Medulla oblongata (tissue), 1 donor: ENCODE measurements around the gene CIT.
"Not testable (repeated sequence)": the region's sequence is repeated elsewhere in the genome, so short reads cannot be mapped to it uniquely, and the experiment has no call there.

Source experiments
- DNase-seq: peaks from one replicate; pipeline ENCODE4 v3.0.0-alpha.2; 2015; ENCODE audit errors: extremely low spot score

CIT gene

GRCh38 chr12:119679081-119679480 is 198.0 kb downstream of the CIT start:
- DNase-seq, result no peak

GRCh38 chr12:119678459-119678858 is 198.7 kb downstream of the CIT start:
- no peak for DNase-seq

GRCh38 chr12:119676573-119676972 is 200.5 kb downstream of the CIT start:
- DNase-seq, result no peak

- no peak for DNase-seq
Measured at GRCh38 chr12:119676022-119676421, 201.1 kb downstream of the CIT start.

GRCh38 chr12:119674560-119674959 is 202.6 kb downstream of the CIT start:
- DNase-seq, result no peak

GRCh38 chr12:119673634-119674033 is 203.5 kb downstream of the CIT start:
- no peak for DNase-seq

- no peak for DNase-seq
Measured at GRCh38 chr12:119672194-119672593, 204.9 kb downstream of the CIT start.

GRCh38 chr12:119671070-119671469 is 206.1 kb downstream of the CIT start:
- DNase-seq, result no peak

GRCh38 chr12:119669744-119670472 is 207.2 kb downstream of the CIT start:
- DNase-seq, result no peak

GRCh38 chr12:119668324-119668841 is 208.7 kb downstream of the CIT start:
- no peak for DNase-seq

GRCh38 chr12:119667577-119668323 is 209.4 kb downstream of the CIT start, which contains the start of gene PRKAB1:
Gene PRKAB1, plus strand, starts transcription at chr12:119668133. Its CDS starts 112 bp downstream, at chr12:119668245.
- DNase-seq, result peak; percentile 97

- no peak for DNase-seq
Measured at GRCh38 chr12:119666900-119667576, 210.1 kb downstream of the CIT start.

- DNase-seq, result no peak
Measured at GRCh38 chr12:119666226-119666795, 210.8 kb downstream of the CIT start.

GRCh38 chr12:119665164-119665929 is 211.8 kb downstream of the CIT start:
- no peak for DNase-seq

- DNase-seq, result no peak
Measured at GRCh38 chr12:119664642-119665041, 212.5 kb downstream of the CIT start.

GRCh38 chr12:119661882-119662281 is 215.2 kb downstream of the CIT start:
- DNase-seq, result no peak

- DNase-seq, result no peak
Measured at GRCh38 chr12:119660076-119660475, 217.0 kb downstream of the CIT start.

GRCh38 chr12:119659289-119659897 is 217.7 kb downstream of the CIT start:
- DNase-seq, result no peak

- DNase-seq, result not testable (repeated sequence)
Measured at GRCh38 chr12:119658166-119658565, 219.0 kb downstream of the CIT start.

- DNase-seq, result not testable (repeated sequence)
Measured at GRCh38 chr12:119657001-119657400, 220.1 kb downstream of the CIT start.

- DNase-seq, result no peak
Measured at GRCh38 chr12:119652665-119653064, 224.5 kb downstream of the CIT start.
